ENCODE data around the gene MRPL2. TPM values are rescaled to one million over a fixed set of nuclear protein-coding genes. Genes with fewer than 3 reads are reported as not detected.

The MRPL2 gene
- total RNA-seq, 2 experiments from 2014 or later: 108 TPM

DNA sequence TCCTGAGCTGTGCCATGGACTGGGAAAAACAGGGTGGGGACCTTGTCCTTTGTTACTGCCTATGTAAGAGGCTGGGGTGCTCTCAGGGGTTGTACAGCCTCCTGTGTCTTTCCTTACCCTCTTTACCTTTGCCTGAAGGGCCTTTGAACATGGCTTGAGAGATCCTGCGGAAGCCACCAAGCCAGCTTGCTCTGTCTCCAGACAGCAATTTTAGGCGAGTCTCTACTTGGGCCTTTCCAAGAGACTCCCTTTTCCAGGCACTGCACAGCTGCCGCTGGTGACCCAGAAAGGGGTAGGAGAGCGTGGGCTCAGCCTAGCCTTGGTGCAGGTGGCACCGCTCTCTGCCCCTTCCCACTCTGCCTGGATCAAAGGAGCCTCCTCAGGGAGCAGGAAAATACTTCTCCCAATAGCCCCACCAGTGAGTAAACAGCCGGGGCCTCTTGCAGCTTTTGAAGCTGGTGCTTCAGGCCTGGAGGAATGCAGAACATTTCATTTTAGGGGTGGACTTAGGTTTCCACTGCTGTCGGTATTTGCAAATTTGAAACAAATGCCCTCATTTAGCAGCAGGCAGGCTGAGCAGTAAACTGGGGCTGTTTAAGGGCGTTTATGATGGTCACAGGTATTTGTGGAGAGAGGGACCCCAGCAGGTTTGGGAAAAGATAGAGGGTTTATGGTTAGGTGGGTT is 30.8 kb upstream of the MRPL2 start:
- H3K4me1 Mint-ChIP-seq (ENCODE audit: low read depth): peaks cover 8% of the 10 kb centered on the region
- intact Hi-C loops (cut with micrococcal nuclease): no loop called here
- no peaks in the 10 kb centered on the region for H3K9me3 Mint-ChIP-seq
- no peak for DNase-seq
- H3K27me3 Mint-ChIP-seq: no peaks in the 10 kb centered on the region
- ChIA-PET POLR2A (interaction anchor here (1.0 kb wide), 1 partner anchor 131 kb away, joined by 3 read pairs; no protein-coding TSS in a partner anchor), CTCF (interaction anchor here (0.7 kb wide), 1 partner anchor 53 kb away, joined by 3 read pairs; no protein-coding TSS in a partner anchor)
- no peak overlapping the region for H3K27ac Mint-ChIP-seq
- H3K36me3 Mint-ChIP-seq (ENCODE audit: low read depth): no peaks in the 10 kb centered on the region
- ATAC-seq: no peak
- TF ChIP-seq, protein P1, sequence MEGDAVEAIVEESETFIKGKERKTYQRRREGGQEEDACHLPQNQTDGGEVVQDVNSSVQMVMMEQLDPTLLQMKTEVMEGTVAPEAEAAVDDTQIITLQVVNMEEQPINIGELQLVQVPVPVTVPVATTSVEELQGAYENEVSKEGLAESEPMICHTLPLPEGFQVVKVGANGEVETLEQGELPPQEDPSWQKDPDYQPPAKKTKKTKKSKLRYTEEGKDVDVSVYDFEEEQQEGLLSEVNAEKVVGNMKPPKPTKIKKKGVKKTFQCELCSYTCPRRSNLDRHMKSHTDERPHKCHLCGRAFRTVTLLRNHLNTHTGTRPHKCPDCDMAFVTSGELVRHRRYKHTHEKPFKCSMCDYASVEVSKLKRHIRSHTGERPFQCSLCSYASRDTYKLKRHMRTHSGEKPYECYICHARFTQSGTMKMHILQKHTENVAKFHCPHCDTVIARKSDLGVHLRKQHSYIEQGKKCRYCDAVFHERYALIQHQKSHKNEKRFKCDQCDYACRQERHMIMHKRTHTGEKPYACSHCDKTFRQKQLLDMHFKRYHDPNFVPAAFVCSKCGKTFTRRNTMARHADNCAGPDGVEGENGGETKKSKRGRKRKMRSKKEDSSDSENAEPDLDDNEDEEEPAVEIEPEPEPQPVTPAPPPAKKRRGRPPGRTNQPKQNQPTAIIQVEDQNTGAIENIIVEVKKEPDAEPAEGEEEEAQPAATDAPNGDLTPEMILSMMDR (IDR thresholded peaks at IDR 0.05): no peak
- no peak overlapping the region for H3K4me3 Mint-ChIP-seq

DNA sequence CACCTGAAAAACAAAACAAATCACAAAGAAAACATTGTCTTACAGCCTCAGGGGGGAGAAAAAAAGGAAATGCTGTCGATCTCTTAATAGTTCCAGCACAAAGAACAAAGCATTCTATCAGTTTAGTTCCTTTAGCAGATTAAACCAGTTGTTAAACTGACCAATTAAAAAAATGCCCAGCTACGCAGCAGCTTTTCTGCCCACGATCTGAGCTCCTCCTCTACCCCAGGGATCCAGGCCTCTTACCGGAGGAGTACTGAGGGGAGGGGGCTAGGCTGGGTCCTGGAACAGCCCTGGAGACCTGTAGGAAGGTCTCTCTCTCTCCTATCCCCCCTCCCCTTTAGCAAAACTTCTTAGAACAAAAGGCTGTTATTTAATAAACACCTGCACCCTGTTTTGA is 30.2 kb upstream of the MRPL2 start:
- TF ChIP-seq, protein P1 (IDR thresholded peaks at IDR 0.05): no peak
- ChIA-PET POLR2A (interaction anchor here (0.6 to 0.7 kb wide), 2 partner anchors 85 to 236 kb away, joined by 3 read pairs; no protein-coding TSS in a partner anchor), CTCF (interaction anchor here (1.4 kb wide), 1 partner anchor 10 kb away, joined by 3 read pairs; no protein-coding TSS in a partner anchor)
- intact Hi-C loops (cut with micrococcal nuclease): no loop called here
- peaks cover 8% of the 10 kb centered on the region for H3K4me1 Mint-ChIP-seq (ENCODE audit: low read depth)
- H3K27me3 Mint-ChIP-seq: peaks cover 1% of the 10 kb centered on the region
- ATAC-seq (no peak), DNase-seq (no peak)
- no peak overlapping the region for H3K27ac Mint-ChIP-seq
- no peak overlapping the region for H3K4me3 Mint-ChIP-seq
- no peaks in the 10 kb centered on the region for H3K36me3 Mint-ChIP-seq (ENCODE audit: low read depth)
- H3K9me3 Mint-ChIP-seq: no peaks in the 10 kb centered on the region

DNA sequence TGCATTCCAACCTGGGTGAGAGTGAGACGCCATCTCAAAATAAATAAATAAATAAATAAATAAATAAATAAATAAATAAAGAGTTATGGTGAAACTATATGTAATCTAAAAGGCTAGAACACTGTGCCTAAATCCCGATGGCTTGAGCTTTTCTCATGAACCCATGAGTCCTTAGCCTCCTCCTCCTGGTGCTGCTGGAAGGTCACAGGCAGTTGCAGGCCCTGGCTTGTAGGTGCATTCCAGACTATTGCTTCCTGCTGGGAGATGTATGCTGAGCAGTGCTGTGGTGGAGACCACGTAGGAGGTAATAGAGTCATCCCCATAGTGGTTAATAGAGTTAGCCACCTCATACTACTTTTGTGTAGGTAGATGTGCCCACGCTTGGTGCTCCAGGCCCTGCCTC is 29.4 kb upstream of the MRPL2 start:
- Mint-ChIP-seq H3K27me3 (peaks cover 1% of the 10 kb centered on the region), H3K4me1 (ENCODE audit: low read depth) (peaks cover 8% of the 10 kb centered on the region), H3K27ac (no peak overlapping the region), H3K9me3 (no peaks in the 10 kb centered on the region), H3K36me3 (ENCODE audit: low read depth) (no peaks in the 10 kb centered on the region), H3K4me3 (no peak overlapping the region)
- TF ChIP-seq, protein P1 (IDR thresholded peaks at IDR 0.05): no peak
- DNase-seq: no peak
- intact Hi-C loops (cut with micrococcal nuclease): no loop called here
- peak; percentile 25 for ATAC-seq
- POLR2A ChIA-PET: interaction anchor here (0.7 to 1.0 kb wide), 2 partner anchors 44 to 56 kb away, joined by 3 read pairs; no protein-coding TSS in a partner anchor
- CTCF ChIA-PET: interaction anchor here (1.4 kb wide), 1 partner anchor 10 kb away, joined by 3 read pairs; no protein-coding TSS in a partner anchor

DNA sequence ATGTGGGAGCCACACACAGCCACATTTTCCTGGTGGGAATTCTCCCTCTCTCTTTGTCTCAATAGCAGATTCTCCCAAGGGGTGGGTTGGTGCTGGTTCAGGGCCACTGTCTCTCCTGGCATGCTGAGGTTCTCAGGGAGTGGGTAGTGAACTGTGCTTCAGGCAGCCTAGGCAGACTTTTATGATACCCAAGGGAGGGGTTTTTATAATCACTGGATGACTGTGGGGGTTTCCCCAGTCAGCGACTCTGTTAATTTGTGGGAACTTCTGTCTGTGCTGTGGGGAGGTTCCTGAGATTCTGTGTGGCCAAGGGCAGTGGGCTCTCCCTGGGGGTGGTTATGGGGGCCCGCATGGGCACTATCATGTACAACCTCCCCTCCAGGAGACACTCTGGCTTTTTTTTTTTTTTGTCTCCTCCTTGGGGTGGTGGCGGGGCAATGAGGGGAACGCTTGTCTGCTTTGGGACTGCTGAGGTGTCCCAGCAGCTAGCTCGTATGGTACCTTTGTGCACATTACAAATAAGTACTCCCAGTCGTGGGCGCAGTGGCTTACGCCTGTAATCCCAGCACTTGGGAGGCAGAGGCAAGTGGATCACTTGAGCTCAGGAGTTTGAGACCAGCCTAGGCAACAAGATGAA is 26.9 kb upstream of the MRPL2 start:
- Mint-ChIP-seq H3K9me3 (no peaks in the 10 kb centered on the region), H3K4me1 (ENCODE audit: low read depth) (peaks cover 6% of the 10 kb centered on the region), H3K27me3 (peaks cover 1% of the 10 kb centered on the region), H3K36me3 (ENCODE audit: low read depth) (no peaks in the 10 kb centered on the region), H3K4me3 (no peak overlapping the region), H3K27ac (no peak overlapping the region)
- ChIA-PET POLR2A (interaction anchor here (1.1 kb wide), 1 partner anchor 49 kb away, joined by 3 read pairs; no protein-coding TSS in a partner anchor), CTCF (no interaction called here)
- intact Hi-C loops (cut with micrococcal nuclease): no loop called here
- DNase-seq (peak; percentile 51), ATAC-seq (peak; percentile 94)
- TF ChIP-seq, protein P1 (IDR thresholded peaks at IDR 0.05): no peak

All from activated CD8-positive, alpha-beta T cell treated with anti-CD3 and anti-CD28 coated beads for 36 hours (primary cell).